ENCODE results near the gene MBD3. TPM values are rescaled to one million over a fixed set of nuclear protein-coding genes. Genes with fewer than 3 reads are reported as not detected.

MBD3 gene
- total RNA-seq, 1 donor from 2014 or later: 106 TPM

DNA sequence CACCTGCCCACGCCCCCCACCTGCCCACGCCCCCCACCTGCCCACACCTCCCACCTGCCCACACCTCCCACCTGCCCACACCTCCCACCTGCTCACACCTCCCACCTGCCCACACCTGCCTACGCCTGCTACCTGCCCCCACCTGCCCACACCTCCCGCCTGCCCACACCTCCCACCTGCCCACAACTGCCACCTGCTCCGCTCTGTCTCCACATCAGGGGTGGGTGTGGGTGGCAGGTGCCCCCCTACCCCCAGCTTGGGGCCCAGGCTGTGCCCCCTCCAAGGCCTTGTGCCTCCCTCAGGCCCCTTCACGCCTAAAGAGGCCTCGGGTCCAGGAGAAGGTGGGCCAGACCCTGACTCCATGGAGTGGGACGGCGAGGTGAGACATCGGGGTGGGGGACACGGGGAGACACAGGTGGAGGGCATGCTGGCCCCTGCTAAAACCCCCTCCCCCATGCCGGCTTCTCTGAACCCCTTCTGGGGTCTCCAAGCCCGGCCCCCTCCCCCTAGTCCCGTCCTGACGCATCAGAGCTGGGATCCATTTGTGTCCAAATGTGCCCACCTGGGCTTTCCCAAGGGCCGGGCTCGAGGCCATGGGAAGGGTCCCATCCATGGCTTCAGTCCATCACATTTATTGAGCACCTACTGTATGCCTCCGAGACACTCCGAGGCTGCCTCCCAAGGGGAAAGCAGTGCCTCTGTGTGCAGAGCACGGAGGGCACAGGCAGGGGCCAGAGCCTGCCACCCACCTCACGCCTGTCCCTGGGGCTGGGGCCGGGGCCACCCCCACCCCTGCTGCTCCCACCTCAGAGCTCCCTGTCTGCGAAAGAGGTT lies 63.9 kb downstream of the MBD3 start:
- H3K4me3 Mint-ChIP-seq (ENCODE audit: unreplicated experiment): no peak overlapping the region
- DNase-seq: no peak
- H3K4me1 Mint-ChIP-seq (ENCODE audit: low read depth, unreplicated experiment): peaks cover 3% of the 10 kb centered on the region

DNA sequence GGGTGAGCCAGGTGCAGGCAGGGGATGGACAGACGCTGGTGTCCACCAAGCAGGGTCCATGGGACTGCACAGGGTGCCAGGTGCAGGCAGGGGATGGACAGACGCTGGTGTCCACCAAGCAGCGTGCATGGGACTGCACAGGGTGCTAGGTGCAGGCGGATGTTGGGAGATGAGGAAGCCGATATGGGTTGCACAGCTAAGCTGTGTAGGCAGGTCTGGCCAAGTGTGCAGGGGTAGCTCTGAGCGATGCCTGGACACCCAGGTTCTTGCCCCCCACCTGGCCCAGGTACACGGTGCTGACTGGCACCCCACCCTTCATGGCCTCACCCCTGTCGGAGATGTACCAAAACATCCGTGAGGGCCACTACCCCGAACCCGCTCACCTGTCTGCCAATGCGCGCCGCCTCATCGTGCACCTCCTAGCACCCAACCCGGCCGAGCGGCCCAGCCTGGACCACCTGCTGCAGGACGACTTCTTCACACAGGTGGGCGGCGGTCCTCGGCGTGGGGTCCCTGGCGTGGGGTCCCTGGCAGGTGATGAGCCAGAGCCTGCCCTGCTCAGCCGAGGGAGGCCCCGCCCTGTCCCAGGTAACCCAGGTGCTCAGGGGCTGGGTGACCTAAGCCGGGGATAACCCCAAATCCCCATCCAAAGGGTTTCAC lies 64.9 kb downstream of the MBD3 start:
- H3K27ac Mint-ChIP-seq (ENCODE audit: unreplicated experiment): no peak overlapping the region
- H3K9me3 Mint-ChIP-seq (ENCODE audit: unreplicated experiment): peaks cover 15% of the 10 kb centered on the region
- TF ChIP-seq, protein P1, sequence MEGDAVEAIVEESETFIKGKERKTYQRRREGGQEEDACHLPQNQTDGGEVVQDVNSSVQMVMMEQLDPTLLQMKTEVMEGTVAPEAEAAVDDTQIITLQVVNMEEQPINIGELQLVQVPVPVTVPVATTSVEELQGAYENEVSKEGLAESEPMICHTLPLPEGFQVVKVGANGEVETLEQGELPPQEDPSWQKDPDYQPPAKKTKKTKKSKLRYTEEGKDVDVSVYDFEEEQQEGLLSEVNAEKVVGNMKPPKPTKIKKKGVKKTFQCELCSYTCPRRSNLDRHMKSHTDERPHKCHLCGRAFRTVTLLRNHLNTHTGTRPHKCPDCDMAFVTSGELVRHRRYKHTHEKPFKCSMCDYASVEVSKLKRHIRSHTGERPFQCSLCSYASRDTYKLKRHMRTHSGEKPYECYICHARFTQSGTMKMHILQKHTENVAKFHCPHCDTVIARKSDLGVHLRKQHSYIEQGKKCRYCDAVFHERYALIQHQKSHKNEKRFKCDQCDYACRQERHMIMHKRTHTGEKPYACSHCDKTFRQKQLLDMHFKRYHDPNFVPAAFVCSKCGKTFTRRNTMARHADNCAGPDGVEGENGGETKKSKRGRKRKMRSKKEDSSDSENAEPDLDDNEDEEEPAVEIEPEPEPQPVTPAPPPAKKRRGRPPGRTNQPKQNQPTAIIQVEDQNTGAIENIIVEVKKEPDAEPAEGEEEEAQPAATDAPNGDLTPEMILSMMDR (IDR thresholded peaks at IDR 0.05; ENCODE audit: partially characterized antibody, unreplicated experiment): no peak
- H3K36me3 Mint-ChIP-seq (ENCODE audit: unreplicated experiment): peaks cover 7% of the 10 kb centered on the region
- H3K4me3 Mint-ChIP-seq (ENCODE audit: unreplicated experiment): no peak overlapping the region
- no peak for DNase-seq
- H3K4me1 Mint-ChIP-seq (ENCODE audit: low read depth, unreplicated experiment): peaks cover 3% of the 10 kb centered on the region
- H3K27me3 Mint-ChIP-seq (ENCODE audit: unreplicated experiment): peaks cover 23% of the 10 kb centered on the region

More for the DNA sequence above, 63.9 kb downstream of the MBD3 start:
- peaks cover 7% of the 10 kb centered on the region for H3K36me3 Mint-ChIP-seq (ENCODE audit: unreplicated experiment)
- TF ChIP-seq, protein P1 (IDR thresholded peaks at IDR 0.05; ENCODE audit: partially characterized antibody, unreplicated experiment): no peak
- H3K27me3 Mint-ChIP-seq (ENCODE audit: unreplicated experiment): peaks cover 20% of the 10 kb centered on the region
- H3K27ac Mint-ChIP-seq (ENCODE audit: unreplicated experiment): no peak overlapping the region
- H3K9me3 Mint-ChIP-seq (ENCODE audit: unreplicated experiment): peaks cover 15% of the 10 kb centered on the region

DNA sequence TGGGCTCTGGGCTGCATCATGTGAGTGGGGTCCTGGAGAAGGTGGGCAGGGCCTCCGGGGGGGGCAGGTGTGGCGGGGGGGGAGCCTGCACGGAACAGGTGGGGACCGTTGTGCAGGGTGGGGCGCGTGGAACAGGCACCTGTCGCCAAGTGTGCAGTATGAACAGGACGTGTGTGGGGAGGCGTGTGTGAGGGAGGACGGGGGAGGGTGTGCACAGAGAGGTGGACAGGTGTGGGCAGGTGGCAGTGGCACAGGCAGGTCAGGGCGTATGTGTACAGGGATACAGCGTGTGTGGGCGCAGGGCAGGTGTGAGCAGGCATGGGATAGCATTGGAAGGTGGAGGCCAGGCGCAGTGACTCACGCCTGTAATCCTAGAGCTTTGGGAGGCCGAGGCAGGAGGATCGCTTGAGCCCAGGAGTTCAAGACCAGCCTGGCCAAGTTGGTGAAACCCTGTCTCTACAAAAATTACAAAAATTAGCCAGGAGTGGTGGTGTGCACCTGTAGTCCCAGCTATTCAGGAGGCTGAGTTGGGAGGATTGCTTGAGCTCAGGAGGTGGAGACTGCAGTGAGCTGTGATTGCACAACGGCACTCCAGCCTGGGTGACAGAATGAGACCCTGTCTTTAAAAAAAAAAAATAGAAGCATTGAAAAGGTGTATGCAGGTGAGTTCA lies 65.6 kb downstream of the MBD3 start:
- no peak overlapping the region for H3K4me3 Mint-ChIP-seq (ENCODE audit: unreplicated experiment)
- TF ChIP-seq, protein P1 (IDR thresholded peaks at IDR 0.05; ENCODE audit: partially characterized antibody, unreplicated experiment): no peak
- H3K27me3 Mint-ChIP-seq (ENCODE audit: unreplicated experiment): peaks cover 23% of the 10 kb centered on the region

DNA sequence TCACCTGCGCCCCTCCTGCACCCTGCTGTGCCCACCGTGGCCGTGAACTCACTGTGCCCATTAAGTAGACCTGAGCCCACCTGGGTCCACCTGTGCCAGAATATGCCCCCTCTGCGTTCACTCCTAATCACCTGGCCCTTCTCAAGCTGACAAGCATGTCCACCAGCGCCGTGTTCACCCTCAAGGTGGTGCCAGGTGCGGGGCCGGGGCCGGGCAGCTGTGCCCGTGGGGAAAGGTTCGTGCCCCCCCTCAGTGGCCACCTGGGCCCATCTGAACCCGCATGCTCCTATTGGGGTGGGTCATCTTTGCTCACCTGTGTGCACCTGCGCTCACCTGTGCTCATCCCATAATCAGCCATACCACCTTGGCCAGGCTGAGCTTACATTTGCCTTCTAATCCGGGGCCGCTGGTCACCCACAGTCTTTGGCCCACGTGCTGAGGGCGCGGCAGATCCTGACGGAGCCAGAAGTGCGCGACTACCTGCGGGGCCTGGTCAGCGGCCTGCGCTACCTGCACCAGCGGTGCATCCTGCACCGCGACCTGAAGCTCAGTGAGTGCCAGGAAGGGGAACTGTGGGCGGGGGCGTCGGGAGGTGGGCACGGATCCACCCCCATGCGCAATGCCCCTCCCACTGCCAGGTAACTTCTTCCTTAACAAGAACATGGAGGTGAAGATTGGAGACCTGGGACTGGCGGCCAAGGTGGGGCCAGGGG lies 66.4 kb downstream of the MBD3 start:
- peaks cover 7% of the 10 kb centered on the region for H3K36me3 Mint-ChIP-seq (ENCODE audit: unreplicated experiment)

More for the DNA sequence above, 65.6 kb downstream of the MBD3 start:
- peaks cover 7% of the 10 kb centered on the region for H3K36me3 Mint-ChIP-seq (ENCODE audit: unreplicated experiment)
- no peak for DNase-seq
- peaks cover 14% of the 10 kb centered on the region for H3K9me3 Mint-ChIP-seq (ENCODE audit: unreplicated experiment)
- H3K27ac Mint-ChIP-seq (ENCODE audit: unreplicated experiment): no peak overlapping the region
- H3K4me1 Mint-ChIP-seq (ENCODE audit: low read depth, unreplicated experiment): peaks cover 3% of the 10 kb centered on the region

More for the DNA sequence above, 66.4 kb downstream of the MBD3 start:
- TF ChIP-seq, protein P1 (IDR thresholded peaks at IDR 0.05; ENCODE audit: partially characterized antibody, unreplicated experiment): no peak
- no peak for DNase-seq
- Mint-ChIP-seq H3K4me1 (ENCODE audit: low read depth, unreplicated experiment) (peaks cover 3% of the 10 kb centered on the region), H3K27ac (ENCODE audit: unreplicated experiment) (no peak overlapping the region), H3K4me3 (ENCODE audit: unreplicated experiment) (no peak overlapping the region), H3K27me3 (ENCODE audit: unreplicated experiment) (peaks cover 22% of the 10 kb centered on the region), H3K9me3 (ENCODE audit: unreplicated experiment) (peaks cover 13% of the 10 kb centered on the region)

All from glutamatergic neuron (in vitro differentiated cells).